GM18508 (cell line): ENCODE data around the gene FOXP3.

Experiments used
- ATAC-seq: cut with Tn5 transposase; IDR thresholded peaks from one replicate; pipeline ENCODE4 v1.9.1; 2021; ENCODE audit warnings: moderate number of reproducible peaks; ENCODE audit not compliant: insufficient read depth, unreplicated experiment

The FOXP3 gene

DNA sequence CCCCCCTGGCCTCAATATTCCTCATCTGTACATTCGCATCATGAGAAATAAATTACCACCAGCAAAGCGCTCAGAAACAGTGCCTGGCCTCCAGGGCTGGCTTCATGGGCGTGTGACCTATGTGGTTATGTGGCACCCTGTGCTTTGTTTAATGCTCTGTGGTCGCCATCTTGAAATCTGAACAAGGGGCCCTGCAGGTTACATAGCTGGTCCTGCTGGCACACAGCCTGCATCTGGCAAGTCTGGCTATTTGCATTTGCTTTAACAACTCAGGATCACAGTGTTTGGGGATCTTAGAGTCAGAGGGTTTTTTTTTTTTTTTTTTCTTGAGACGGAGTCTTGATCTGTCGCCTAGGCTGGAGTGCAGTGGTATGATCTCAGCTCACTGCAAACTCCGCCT, 9.9 kb downstream of the FOXP3 start:
- ATAC-seq: no peak

DNA sequence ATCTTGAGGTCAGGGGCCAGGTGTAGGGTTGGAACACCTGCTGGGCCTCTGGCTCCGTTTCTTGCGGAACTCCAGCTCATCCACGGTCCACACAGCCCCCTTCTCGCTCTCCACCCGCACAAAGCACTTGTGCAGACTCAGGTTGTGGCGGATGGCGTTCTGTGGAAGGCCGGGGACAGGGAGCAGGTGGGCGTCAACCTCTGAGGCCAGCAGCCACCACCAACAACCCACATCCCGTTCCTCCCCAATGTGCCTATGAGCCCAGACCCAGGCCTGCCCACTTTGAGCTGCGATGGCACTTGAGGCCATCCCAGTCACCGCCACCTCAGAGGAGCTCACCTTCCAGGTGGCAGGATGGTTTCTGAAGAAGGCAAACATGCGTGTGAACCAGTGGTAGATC, 13.2 kb downstream of the FOXP3 start:
- no peak for ATAC-seq

DNA sequence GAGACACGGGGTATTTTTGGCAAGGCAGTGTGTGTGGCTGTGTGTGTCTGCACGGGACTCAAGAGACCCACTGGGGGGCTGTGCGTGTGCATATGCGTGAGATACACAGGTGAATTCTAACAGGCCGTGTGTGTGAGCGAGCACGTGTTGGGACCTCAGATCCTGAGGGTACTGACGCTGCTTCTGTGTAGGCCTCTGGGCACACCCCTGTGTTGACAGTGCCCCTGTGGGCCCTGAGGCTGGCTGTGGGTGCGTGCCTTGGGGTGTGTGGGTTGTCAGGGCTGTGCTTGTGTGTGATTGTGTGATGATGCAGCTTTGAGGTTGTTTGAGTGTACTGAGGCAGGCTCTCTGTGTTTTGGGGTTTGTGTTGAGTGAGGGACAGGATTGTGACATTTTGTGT, 13.9 kb downstream of the FOXP3 start:
- ATAC-seq: no peak

DNA sequence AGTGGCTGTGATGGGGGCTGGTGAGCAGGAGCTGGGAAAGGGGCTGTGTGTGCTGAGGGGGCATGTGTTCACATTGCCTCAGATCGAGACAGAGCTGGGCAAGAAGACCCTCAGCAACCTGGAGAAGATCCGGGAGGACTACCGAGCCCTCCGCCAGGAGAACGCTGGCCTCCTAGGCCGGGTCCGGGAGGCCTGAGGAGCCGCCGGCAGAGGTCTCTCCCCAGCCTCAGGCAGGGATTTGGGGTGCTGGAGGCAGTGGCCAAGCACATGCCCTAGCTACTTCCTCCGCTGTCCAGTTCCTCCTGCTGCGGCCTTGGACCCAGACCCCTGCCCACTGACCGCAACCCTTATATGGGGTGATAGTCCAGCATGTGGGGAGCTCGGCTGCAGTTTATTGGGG, 14.4 kb downstream of the FOXP3 start:
- ATAC-seq: no peak

GRCh38 chrX:49249616-49250015, 14.9 kb downstream of the FOXP3 start:
- ATAC-seq: no peak

GRCh38 chrX:49249071-49249470, 15.4 kb downstream of the FOXP3 start:
- ATAC-seq: no peak

- ATAC-seq: no peak
Observed at GRCh38 chrX:49247916-49248811, 16.3 kb downstream of the FOXP3 start.

GRCh38 chrX:49247346-49247745, 17.2 kb downstream of the FOXP3 start:
- no peak for ATAC-seq

DNA sequence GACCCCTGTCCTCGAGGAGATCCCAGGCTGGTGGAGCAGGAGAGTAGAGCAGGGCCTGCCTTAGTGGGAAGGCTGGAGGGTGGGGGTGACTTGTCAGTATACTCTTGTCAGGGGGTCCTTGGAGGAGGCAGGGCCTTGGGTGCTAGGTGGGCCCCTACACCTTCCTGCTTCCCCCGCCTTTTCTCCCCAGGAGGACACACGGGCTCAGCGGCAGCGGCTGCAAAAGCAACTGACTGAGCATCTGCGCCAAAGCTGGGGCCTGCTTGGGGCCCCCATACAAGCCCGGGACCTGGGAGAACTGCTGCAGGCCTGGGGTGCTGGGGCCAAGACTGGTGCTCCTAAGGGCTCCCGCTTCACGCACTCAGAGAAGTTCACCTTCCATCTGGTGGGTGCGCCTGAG, 18.0 kb downstream of the FOXP3 start:
- no peak for ATAC-seq

DNA sequence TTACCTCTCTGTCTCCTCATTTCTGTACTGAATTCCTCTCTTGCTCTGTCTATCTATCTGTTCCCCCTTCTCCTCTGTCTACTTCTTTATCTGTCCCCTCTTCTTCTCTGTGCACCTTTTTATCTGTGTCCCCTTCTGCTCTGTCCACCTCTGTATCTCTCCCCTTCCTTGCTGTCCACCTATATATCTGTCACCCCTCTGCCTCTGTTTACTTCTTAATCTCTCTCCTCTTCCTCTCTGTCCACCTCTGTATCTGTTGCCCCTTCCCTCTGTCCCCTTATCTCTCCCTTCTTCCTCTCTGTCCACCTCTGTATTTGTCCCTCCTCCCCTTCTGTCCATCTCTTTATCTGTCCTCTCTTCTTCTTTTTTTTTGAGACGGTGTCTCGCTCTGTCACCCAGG, 20.3 kb downstream of the FOXP3 start:
- ATAC-seq: no peak

- ATAC-seq: no peak
Observed at GRCh38 chrX:49243166-49243565, 21.3 kb downstream of the FOXP3 start.

DNA sequence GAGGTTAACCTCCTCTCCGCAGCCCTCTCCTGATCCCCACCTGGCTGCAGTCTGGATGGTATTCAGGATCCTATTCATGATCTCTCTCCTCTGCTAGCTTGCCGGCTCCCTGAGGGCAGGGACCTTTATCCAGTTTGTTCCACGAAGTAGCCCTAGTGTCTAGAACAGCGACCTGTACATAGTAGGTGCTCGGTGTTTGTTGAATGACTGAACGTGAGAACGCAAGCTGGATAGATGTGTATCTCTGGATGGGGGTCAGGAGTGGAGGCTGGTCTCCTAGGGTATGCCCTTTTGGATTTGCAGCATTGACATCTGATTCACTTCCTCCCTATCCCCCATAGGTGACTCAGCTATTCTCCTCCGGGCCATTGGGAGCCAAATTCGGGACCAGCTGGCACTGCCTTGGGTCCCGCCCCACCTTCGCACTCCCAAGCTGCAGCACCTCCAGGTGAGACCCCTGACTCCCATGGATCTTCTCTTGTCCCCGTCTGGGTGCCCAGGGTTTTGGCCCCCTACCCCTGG, 21.9 kb downstream of the FOXP3 start:
- no peak for ATAC-seq

DNA sequence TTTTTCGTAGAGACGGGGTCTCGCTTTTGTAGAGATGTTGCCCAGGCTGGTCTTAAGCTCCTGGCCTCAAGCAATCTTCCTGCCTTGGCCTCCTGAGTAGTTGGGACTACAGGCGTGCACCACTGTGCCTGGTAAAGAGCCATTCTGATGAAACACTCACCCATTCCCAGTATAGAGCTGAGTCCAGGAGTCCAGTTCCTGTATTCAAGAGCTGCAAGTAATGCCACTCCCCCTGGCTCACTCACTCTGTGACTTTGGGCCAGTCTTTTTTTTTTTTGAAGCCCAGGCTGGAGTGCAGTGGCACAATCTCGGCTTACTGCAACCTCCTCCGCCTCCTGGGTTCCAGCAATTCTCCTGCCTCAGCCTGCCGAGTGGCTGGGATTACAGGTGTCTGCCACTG, 25.8 kb downstream of the FOXP3 start:
- ATAC-seq: no peak

- no peak for ATAC-seq
Observed at GRCh38 chrX:49237060-49237459, 27.4 kb downstream of the FOXP3 start.

- ATAC-seq: no peak
Observed at GRCh38 chrX:49233887-49234555, 30.5 kb downstream of the FOXP3 start.

- ATAC-seq: no peak
Observed at GRCh38 chrX:49233176-49233575, 31.3 kb downstream of the FOXP3 start, which contains the start of gene CACNA1F. Gene CACNA1F, minus strand, starts transcription at chrX:49233340. Its CDS starts 31 bp downstream, at chrX:49233309.

- no peak for ATAC-seq
Observed at GRCh38 chrX:49232525-49232924, 32.0 kb downstream of the FOXP3 start.

DNA sequence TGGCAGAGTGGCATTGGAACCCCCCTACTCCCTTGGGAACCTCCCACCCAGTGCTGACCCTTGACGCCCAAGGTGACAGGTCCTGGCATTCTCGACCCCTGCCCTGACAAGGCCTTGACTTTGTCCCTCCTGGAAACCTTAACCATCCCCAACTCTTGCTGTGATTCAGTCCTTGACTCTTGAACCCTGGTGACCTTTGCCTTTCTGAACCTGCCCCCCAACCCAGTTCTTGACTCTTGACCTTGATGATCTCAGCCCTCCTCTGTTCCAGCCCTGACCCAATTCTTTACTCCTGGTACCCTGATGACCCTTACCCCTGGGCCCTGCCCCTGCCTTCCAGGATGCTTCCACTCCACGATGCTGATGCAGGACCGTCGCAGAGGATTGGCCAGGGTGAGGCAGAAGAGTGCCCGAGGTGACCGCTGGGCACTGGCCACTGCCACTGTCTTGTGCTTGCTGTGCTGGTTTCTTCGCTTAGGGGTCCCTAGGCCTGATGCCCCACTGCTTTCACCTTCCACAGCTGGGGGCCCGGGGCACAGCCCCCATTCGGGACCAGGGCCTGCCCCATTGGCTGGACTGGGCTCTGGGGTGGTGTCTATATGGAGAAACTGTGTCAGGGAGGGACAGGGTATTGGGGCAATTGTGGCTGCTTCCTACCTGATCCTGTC, 33.0 kb downstream of the FOXP3 start:
- no peak for ATAC-seq

DNA sequence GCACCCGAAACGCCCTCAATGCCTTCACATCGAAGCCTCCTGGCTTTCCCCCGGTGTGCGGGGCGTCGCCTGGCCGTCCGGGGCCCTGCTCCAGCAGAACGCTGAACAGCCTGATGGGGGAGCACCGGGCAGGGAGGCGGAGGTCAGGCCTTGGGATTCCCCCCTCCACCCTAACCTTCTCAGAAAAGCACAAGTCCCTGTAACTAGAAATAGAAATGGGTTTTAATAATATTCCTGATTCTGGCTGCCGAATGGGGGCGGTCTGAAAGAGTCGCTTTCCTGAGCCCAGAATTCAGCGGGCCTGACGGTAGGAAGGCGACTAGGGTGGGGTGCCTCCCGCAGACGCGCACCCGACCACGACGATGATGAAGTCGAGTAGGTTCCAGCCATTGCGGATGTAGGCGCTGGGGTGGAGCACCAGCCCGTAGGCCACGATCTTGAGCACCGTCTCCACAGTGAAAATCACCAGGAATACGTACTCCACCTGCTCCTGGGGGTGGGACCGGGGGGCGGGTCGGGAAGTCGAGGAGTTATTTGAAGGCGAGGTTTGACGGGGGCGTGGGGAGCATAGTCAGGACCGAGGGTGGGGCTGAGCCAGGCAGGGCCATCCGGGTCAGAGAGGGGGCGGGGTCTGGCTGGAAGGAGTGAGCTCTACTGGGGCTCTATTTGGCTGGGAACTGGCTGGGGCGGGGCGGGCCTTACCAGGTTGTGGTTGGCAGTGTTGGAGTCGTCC, 33.8 kb downstream of the FOXP3 start:
- ATAC-seq: no peak

DNA sequence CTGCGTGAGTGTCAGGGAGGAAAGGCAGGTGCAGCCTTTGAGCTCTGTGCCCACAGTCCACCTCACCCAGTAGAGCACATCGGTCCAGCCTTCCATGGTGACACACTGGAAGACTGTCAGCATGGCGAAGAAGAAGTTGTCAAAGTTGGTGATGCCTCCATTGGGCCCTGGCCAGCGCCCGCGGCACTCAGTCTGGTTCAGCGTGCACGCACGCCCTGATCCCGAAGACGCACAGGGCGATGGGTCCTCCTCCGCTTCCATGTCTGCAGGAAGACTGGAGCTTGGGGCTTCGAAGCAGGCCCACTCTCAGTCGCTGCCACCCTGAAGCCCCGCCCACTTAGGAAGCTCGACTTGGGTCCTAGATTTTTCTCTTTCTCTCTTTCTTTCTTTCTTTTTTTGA, 36.3 kb downstream of the FOXP3 start:
- ATAC-seq: no peak
